Suppressor macrophage (primary cell): ENCODE measurements around the gene CRYBG2.

Source experiments
- DNase-seq, 4 experiments: peaks; one replicate each; pipeline ENCODE4 v3.0.0-alpha.2; 2020 to 2022

CRYBG2 gene

GRCh38 chr1:26370591-26371382 is 16.9 kb upstream of the CRYBG2 start:
- no peak for DNase-seq

- DNase-seq = no peak
Observed at GRCh38 chr1:26368486-26368885, 14.6 kb upstream of the CRYBG2 start.

GRCh38 chr1:26368006-26368405 is 14.1 kb upstream of the CRYBG2 start:
- DNase-seq = no peak

GRCh38 chr1:26367441-26367840 is 13.5 kb upstream of the CRYBG2 start:
- no peak for DNase-seq

GRCh38 chr1:26364956-26365355 is 11.0 kb upstream of the CRYBG2 start:
- DNase-seq = no peak

- peak; percentile 87 to 96 (median 94) for DNase-seq
Observed at GRCh38 chr1:26363549-26364448, 9.9 kb upstream of the CRYBG2 start.

- DNase-seq = no peak
Observed at GRCh38 chr1:26362331-26362730, 8.4 kb upstream of the CRYBG2 start.

- DNase-seq = no peak
Observed at GRCh38 chr1:26361605-26362122, 7.7 kb upstream of the CRYBG2 start.

- DNase-seq = no peak
Observed at GRCh38 chr1:26360807-26361604, 7.1 kb upstream of the CRYBG2 start.

GRCh38 chr1:26359981-26360806 is 6.3 kb upstream of the CRYBG2 start:
- DNase-seq = peak in 1 of 4 experiments; percentile 30

GRCh38 chr1:26358411-26359384 is 4.8 kb upstream of the CRYBG2 start:
- DNase-seq = no peak

GRCh38 chr1:26357121-26357602 is 3.2 kb upstream of the CRYBG2 start:
- DNase-seq = no peak

- DNase-seq = no peak
Observed at GRCh38 chr1:26356106-26356505, 2.2 kb upstream of the CRYBG2 start.

GRCh38 chr1:26354972-26355371 is 1.0 kb upstream of the CRYBG2 start:
- DNase-seq = no peak

GRCh38 chr1:26353210-26353859 is 595 bp downstream of the CRYBG2 start:
- no peak for DNase-seq

- DNase-seq = no peak
Observed at GRCh38 chr1:26352338-26352679, 1.6 kb downstream of the CRYBG2 start.

- DNase-seq = no peak
Observed at GRCh38 chr1:26351590-26352337, 2.2 kb downstream of the CRYBG2 start.

- DNase-seq = no peak
Observed at GRCh38 chr1:26350701-26351589, 3.0 kb downstream of the CRYBG2 start.
